HG03039 (cell line): ENCODE measurements around the gene STK38L.

Experiments used
- ATAC-seq: cut with Tn5 transposase; IDR thresholded peaks from one replicate; pipeline ENCODE4 v1.9.1; 2021; ENCODE audit warnings: mild to moderate bottlenecking, moderate library complexity; ENCODE audit not compliant: unreplicated experiment

STK38L gene

GRCh38 chr12:27344246-27344645, 100.2 kb downstream of the STK38L start:
- no peak for ATAC-seq

GRCh38 chr12:27344760-27345159, 100.7 kb downstream of the STK38L start:
- no peak for ATAC-seq

GRCh38 chr12:27345376-27345775, 101.3 kb downstream of the STK38L start:
- no peak for ATAC-seq

GRCh38 chr12:27347779-27348178, 103.7 kb downstream of the STK38L start:
- ATAC-seq: no peak

GRCh38 chr12:27351476-27351875, 107.4 kb downstream of the STK38L start:
- no peak for ATAC-seq

- no peak for ATAC-seq
Measured at GRCh38 chr12:27355486-27355885, 111.4 kb downstream of the STK38L start.

- ATAC-seq: no peak
Measured at GRCh38 chr12:27355979-27356378, 111.9 kb downstream of the STK38L start.

GRCh38 chr12:27359578-27360340, 115.7 kb downstream of the STK38L start:
- ATAC-seq: no peak

GRCh38 chr12:27361372-27361771, 117.3 kb downstream of the STK38L start:
- ATAC-seq: no peak

GRCh38 chr12:27366621-27367020, 122.5 kb downstream of the STK38L start:
- ATAC-seq: no peak

GRCh38 chr12:27367078-27367477, 123.0 kb downstream of the STK38L start:
- ATAC-seq: no peak
